SK-N-SH (cell line): ENCODE data around the gene EIF5AL1. TPM values are rescaled to one million over a fixed set of nuclear protein-coding genes. Genes with fewer than 3 reads are reported as not detected.

ENCODE experiments used
- CTCF ChIA-PET: fragments of 300-600, 350-600 bp; formaldehyde crosslinking; extraction: SDS; loops from one replicate; lab custom pipeline; 2021; lab: Yijun Ruan, JAX
- POLR2A ChIA-PET: fragments of 350-600 bp; sonication (Branson Sonifier 250); formaldehyde crosslinking; extraction: SDS; loops from one replicate; lab custom pipeline; 2020; ENCODE audit warnings: antibody characterized with exemption, inconsistent platforms; lab: Yijun Ruan, JAX
- DNase-seq: peaks from one replicate; pipeline ENCODE4 v3.0.0; 2012
- H2AFZ ChIP-seq: fragments of 200-600 bp; sonication (generic); 2 replicates; pipeline ENCODE4 v1.8.1; 2016; ENCODE audit warnings: antibody characterized with exemption, mild to moderate bottlenecking, low read depth
- H3F3A ChIP-seq: fragments of 200-600 bp; sonication (generic); replicated peaks from 2 replicates; pipeline ENCODE3; 2016; ENCODE audit warnings: antibody characterized with exemption, mild to moderate bottlenecking; ENCODE audit not compliant: insufficient read depth
- H3K27ac ChIP-seq, 2 experiments: fragments of 200-500 bp in 1 of 2; fragments of 200-600 bp in 1 of 2; sonication (Bioruptor generic) in 1 of 2; sonication (generic), shearing (Covaris generic) in 1 of 2; 2 replicates each; pipeline versions ENCODE4 v1.5.1 to v1.6.1; 2014 to 2016; ENCODE audit warnings: low read depth in 2 of 2, inconsistent platforms in 1 of 2, low read length in 1 of 2, mild to moderate bottlenecking in 1 of 2, mixed read lengths in 1 of 2
- H3K27me3 ChIP-seq: fragments of 200-600 bp; sonication (generic), shearing (Covaris generic); 2 replicates; pipeline ENCODE4 v1.6.1; 2016; ENCODE audit warnings: mixed run types; ENCODE audit not compliant: insufficient read depth
- H3K36me3 ChIP-seq, 2 experiments: fragments of 200-500 bp in 1 of 2; fragments of 200-600 bp in 1 of 2; sonication (Bioruptor generic) in 1 of 2; sonication (generic) in 1 of 2; replicated peaks in 1 of 2; 2 replicates each; pipeline versions ENCODE3 to v1.5.1; 2014 to 2016; ENCODE audit warnings: low read length in 1 of 2, mild to moderate bottlenecking in 1 of 2; ENCODE audit not compliant: insufficient read depth in 2 of 2, control insufficient read depth in 1 of 2
- H3K4me1 ChIP-seq, 2 experiments: fragments of 200-500 bp in 1 of 2; fragments of 200-600 bp in 1 of 2; sonication (Bioruptor generic) in 1 of 2; sonication (generic), shearing (Covaris generic) in 1 of 2; 2 replicates each; pipeline versions ENCODE4 v1.5.1 to v1.6.1; 2014 to 2016; ENCODE audit warnings: low read depth in 1 of 2, low read length in 1 of 2, mixed run types in 1 of 2; ENCODE audit not compliant: insufficient read depth in 2 of 2, control insufficient read depth in 1 of 2
- H3K4me2 ChIP-seq: fragments of 200-600 bp; sonication (generic), shearing (Covaris generic); 2 replicates; pipeline ENCODE4 v1.6.1; 2017; ENCODE audit warnings: mixed run types
- H3K4me3 ChIP-seq, 2 experiments: fragments of 200-500 bp in 1 of 2; fragments of 200-600 bp in 1 of 2; sonication (Bioruptor generic) in 1 of 2; sonication (generic), shearing (Covaris generic) in 1 of 2; 2 replicates each; pipeline versions ENCODE4 v1.5.1 to v1.8.1; 2014 to 2016; ENCODE audit warnings: low read depth in 2 of 2, inconsistent platforms in 1 of 2, low read length in 1 of 2, mild to moderate bottlenecking in 1 of 2, mixed read lengths in 1 of 2, moderate library complexity in 1 of 2
- H3K79me2 ChIP-seq: fragments of 200-600 bp; sonication (generic); 2 replicates; pipeline ENCODE4 v1.8.1; 2017; ENCODE audit warnings: mild to moderate bottlenecking; ENCODE audit not compliant: insufficient read depth
- H3K9ac ChIP-seq: fragments of 200-600 bp; sonication (generic); 2 replicates; pipeline ENCODE4 v1.6.1; 2017; ENCODE audit warnings: mixed run types
- H3K9me2 ChIP-seq: fragments of 200-600 bp; sonication (generic); 2 replicates; pipeline ENCODE4 v1.6.1; 2017; ENCODE audit warnings: mixed run types
- H3K9me3 ChIP-seq: fragments of 200-600 bp; sonication (generic); 2 replicates; pipeline ENCODE4 v1.6.1; 2017; ENCODE audit warnings: mixed run types, mild to moderate bottlenecking, moderate library complexity
- H4K20me1 ChIP-seq: fragments of 200-600 bp; sonication (generic); 2 replicates; pipeline ENCODE4 v1.6.1; 2017; ENCODE audit warnings: mild to moderate bottlenecking, mixed run types; ENCODE audit not compliant: insufficient read depth
- FOSL2 ChIP-seq: IDR thresholded peaks from 2 replicates; pipeline ENCODE4 v1.4.0; 2012; ENCODE audit warnings: low read depth, mild to moderate bottlenecking, moderate library complexity, borderline replicate concordance
- FOXJ3 ChIP-seq: sonication (generic); formaldehyde crosslinking; IDR thresholded peaks from 2 replicates; pipeline ENCODE4 v1.5.1; 2020; ENCODE audit warnings: mild to moderate bottlenecking, missing genetic modification reagents
- JUND ChIP-seq: IDR thresholded peaks from 2 replicates; pipeline ENCODE4 v1.4.0; 2012
- MEF2A ChIP-seq: IDR thresholded peaks from 2 replicates; pipeline ENCODE4 v1.4.0; 2012; ENCODE audit warnings: low read depth, borderline replicate concordance
- MXI1 ChIP-seq: IDR thresholded peaks from 2 replicates; pipeline ENCODE4 v1.6.1; 2012; ENCODE audit warnings: mild to moderate bottlenecking, low read depth, low read length, improper control_type of control experiment
- RAD21 ChIP-seq: IDR thresholded peaks from 2 replicates; pipeline ENCODE4 v1.6.1; 2012; ENCODE audit warnings: mild to moderate bottlenecking, low read length
- RXRA ChIP-seq: IDR thresholded peaks from 2 replicates; pipeline ENCODE4 v1.4.0; 2012; ENCODE audit warnings: low read depth, mild to moderate bottlenecking, borderline replicate concordance
- SMC3 ChIP-seq: IDR thresholded peaks from 2 replicates; pipeline ENCODE4 v1.6.1; 2012; ENCODE audit warnings: low read depth, low read length, improper control_type of control experiment
- TAF1 ChIP-seq: IDR thresholded peaks from 2 replicates; pipeline ENCODE4 v1.6.1; 2012; ENCODE audit warnings: low read depth, mild to moderate bottlenecking, low read length, moderate library complexity, borderline replicate concordance
- YY1 ChIP-seq: IDR thresholded peaks from 2 replicates; pipeline ENCODE4 v1.4.0; 2012; ENCODE audit warnings: low read depth, mild to moderate bottlenecking
- WGBS: methylation state at CpG from one replicate; pipeline ENCODE4 v1.1.6; 2017; ENCODE audit warnings: low lambda C conversion rate; 5-methylcytosine and 5-hydroxymethylcytosine counted together
- polyA plus RNA-seq, 3 experiments: library from polyadenylated mRNA; depleted of rRNA; stranded (reverse); fragments of >200 nt; gene quantifications; 2 replicates each; pipeline ENCODE4 v1.2.3, GENCODE V29; 2012
- TF ChIP-seq, protein P1 (sequence below): IDR thresholded peaks from 2 replicates; pipeline ENCODE4 v1.4.0; 2012; ENCODE audit warnings: low read depth
- TF ChIP-seq, protein P2 (sequence below): IDR thresholded peaks from 2 replicates; pipeline ENCODE4 v1.4.0; 2012; ENCODE audit warnings: low read depth, borderline replicate concordance
- TF ChIP-seq, protein P3 (sequence below): fragments of 150-350 bp; IDR thresholded peaks from 2 replicates; pipeline ENCODE4 v1.6.1; 2017; ENCODE audit warnings: antibody characterized with exemption, low read length, low read depth, borderline replicate concordance
- TF ChIP-seq, protein P4 (sequence below): IDR thresholded peaks from 2 replicates; pipeline ENCODE4; 2012
- TF ChIP-seq, protein P5 (sequence below): IDR thresholded peaks from 2 replicates; pipeline ENCODE4 v1.6.1; 2012; ENCODE audit warnings: mild to moderate bottlenecking, low read depth, low read length, moderate library complexity

EIF5AL1 gene
- polyA plus RNA-seq, 1 of the 3 experiments (the other 2 are of a cell fraction): 0.26 TPM

DNA sequence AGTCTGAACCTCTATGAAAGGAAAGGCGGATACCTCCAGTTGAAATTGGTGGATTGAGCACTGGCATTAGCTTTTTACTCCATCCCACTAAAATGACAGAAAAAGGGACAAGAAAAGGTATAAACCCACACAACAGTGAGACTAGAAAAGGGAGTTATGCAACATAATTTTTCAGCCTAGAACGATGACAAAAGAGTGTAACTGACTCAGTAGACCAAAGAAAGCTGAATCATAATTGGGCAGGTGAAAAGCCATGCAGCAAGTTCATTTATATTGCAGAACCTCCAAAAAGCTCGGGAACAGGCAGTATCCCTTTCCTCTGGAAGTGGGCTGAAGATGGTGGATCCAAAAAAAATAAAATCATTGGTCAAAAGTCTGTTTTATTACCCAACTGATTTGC, 36.5 kb upstream of the EIF5AL1 start:
- ChIA-PET CTCF (interaction anchor here (1.3 to 6.3 kb wide), 5 partner anchors 8 to 102 kb away, joined by 4 to 34 read pairs (median 14); no protein-coding TSS in a partner anchor), POLR2A (no interaction called here)
- no peak overlapping the region for H3K9ac ChIP-seq

More for the DNA sequence above, 36.5 kb upstream of the EIF5AL1 start:
- H3K36me3 ChIP-seq: no peaks in the 10 kb centered on the region
- DNase-seq: no peak
- H3K27me3 ChIP-seq: no peaks in the 10 kb centered on the region
- no peaks in the 10 kb centered on the region for H3F3A ChIP-seq
- no peak overlapping the region for H2AFZ ChIP-seq
- no peaks in the 10 kb centered on the region for H3K79me2 ChIP-seq
- 72% methylated on average over 3 of the region's 3 CpGs for WGBS
- H3K9me2 ChIP-seq: no peaks in the 10 kb centered on the region
- H3K9me3 ChIP-seq: no peaks in the 10 kb centered on the region
- no peak overlapping the region for H3K27ac ChIP-seq
- no peaks in the 10 kb centered on the region for H4K20me1 ChIP-seq
- no peaks in the 10 kb centered on the region for H3K4me1 ChIP-seq
- TF ChIP-seq TAF1 (no peak), FOSL2 (no peak), YY1 (no peak), MXI1 (no peak), JUND (no peak), RXRA (no peak), FOXJ3 (CRISPR knock-in tag) (no peak), SMC3 (no peak), MEF2A (no peak), RAD21 (no peak)
- TF ChIP-seq, protein P1, sequence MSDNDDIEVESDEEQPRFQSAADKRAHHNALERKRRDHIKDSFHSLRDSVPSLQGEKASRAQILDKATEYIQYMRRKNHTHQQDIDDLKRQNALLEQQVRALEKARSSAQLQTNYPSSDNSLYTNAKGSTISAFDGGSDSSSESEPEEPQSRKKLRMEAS: no peak
- TF ChIP-seq, protein P2, sequence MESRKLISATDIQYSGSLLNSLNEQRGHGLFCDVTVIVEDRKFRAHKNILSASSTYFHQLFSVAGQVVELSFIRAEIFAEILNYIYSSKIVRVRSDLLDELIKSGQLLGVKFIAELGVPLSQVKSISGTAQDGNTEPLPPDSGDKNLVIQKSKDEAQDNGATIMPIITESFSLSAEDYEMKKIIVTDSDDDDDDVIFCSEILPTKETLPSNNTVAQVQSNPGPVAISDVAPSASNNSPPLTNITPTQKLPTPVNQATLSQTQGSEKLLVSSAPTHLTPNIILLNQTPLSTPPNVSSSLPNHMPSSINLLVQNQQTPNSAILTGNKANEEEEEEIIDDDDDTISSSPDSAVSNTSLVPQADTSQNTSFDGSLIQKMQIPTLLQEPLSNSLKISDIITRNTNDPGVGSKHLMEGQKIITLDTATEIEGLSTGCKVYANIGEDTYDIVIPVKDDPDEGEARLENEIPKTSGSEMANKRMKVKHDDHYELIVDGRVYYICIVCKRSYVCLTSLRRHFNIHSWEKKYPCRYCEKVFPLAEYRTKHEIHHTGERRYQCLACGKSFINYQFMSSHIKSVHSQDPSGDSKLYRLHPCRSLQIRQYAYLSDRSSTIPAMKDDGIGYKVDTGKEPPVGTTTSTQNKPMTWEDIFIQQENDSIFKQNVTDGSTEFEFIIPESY: no peak
- TF ChIP-seq, protein P3, sequence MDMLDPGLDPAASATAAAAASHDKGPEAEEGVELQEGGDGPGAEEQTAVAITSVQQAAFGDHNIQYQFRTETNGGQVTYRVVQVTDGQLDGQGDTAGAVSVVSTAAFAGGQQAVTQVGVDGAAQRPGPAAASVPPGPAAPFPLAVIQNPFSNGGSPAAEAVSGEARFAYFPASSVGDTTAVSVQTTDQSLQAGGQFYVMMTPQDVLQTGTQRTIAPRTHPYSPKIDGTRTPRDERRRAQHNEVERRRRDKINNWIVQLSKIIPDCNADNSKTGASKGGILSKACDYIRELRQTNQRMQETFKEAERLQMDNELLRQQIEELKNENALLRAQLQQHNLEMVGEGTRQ: no peak
- TF ChIP-seq, protein P4, sequence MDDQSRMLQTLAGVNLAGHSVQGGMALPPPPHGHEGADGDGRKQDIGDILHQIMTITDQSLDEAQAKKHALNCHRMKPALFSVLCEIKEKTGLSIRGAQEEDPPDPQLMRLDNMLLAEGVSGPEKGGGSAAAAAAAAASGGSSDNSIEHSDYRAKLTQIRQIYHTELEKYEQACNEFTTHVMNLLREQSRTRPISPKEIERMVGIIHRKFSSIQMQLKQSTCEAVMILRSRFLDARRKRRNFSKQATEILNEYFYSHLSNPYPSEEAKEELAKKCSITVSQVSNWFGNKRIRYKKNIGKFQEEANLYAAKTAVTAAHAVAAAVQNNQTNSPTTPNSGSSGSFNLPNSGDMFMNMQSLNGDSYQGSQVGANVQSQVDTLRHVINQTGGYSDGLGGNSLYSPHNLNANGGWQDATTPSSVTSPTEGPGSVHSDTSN: no peak
- TF ChIP-seq, protein P5, sequence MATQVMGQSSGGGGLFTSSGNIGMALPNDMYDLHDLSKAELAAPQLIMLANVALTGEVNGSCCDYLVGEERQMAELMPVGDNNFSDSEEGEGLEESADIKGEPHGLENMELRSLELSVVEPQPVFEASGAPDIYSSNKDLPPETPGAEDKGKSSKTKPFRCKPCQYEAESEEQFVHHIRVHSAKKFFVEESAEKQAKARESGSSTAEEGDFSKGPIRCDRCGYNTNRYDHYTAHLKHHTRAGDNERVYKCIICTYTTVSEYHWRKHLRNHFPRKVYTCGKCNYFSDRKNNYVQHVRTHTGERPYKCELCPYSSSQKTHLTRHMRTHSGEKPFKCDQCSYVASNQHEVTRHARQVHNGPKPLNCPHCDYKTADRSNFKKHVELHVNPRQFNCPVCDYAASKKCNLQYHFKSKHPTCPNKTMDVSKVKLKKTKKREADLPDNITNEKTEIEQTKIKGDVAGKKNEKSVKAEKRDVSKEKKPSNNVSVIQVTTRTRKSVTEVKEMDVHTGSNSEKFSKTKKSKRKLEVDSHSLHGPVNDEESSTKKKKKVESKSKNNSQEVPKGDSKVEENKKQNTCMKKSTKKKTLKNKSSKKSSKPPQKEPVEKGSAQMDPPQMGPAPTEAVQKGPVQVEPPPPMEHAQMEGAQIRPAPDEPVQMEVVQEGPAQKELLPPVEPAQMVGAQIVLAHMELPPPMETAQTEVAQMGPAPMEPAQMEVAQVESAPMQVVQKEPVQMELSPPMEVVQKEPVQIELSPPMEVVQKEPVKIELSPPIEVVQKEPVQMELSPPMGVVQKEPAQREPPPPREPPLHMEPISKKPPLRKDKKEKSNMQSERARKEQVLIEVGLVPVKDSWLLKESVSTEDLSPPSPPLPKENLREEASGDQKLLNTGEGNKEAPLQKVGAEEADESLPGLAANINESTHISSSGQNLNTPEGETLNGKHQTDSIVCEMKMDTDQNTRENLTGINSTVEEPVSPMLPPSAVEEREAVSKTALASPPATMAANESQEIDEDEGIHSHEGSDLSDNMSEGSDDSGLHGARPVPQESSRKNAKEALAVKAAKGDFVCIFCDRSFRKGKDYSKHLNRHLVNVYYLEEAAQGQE: no peak
- no peak overlapping the region for H3K4me3 ChIP-seq
- H3K4me2 ChIP-seq: no peak overlapping the region
